ENCODE measurements around the gene C19orf81.
A peak's percentile ranks its signal among the peaks of the same experiment; 100 is the strongest.
"Not testable (repeated sequence)": the region's sequence is repeated elsewhere in the genome, so short reads cannot be mapped to it uniquely, and the experiment has no call there.

The C19orf81 gene

GRCh38 chr19:50649433-50650391 lies at the start of gene C19orf81:
Gene C19orf81, plus strand, starts transcription at chr19:50649445. Its CDS starts 0 bp downstream, at chr19:50649445.
- H3K4me3 Mint-ChIP-seq = no peak within 1 kb of the TSS
- H3K27me3 Mint-ChIP-seq = peaks cover 46% of the 10 kb centered on the region
- H3K36me3 Mint-ChIP-seq (ENCODE audit: low read depth) = no peaks in the 10 kb centered on the region
- no peaks in the 10 kb centered on the region for H3K9me3 Mint-ChIP-seq
- H3K27ac Mint-ChIP-seq = no peak within 1 kb of the TSS
- H3K4me1 Mint-ChIP-seq (ENCODE audit: low read depth) = no peaks in the 10 kb centered on the region

- Mint-ChIP-seq H3K9me3 (no peaks in the 10 kb centered on the region), H3K4me1 (ENCODE audit: low read depth) (peaks cover 3% of the 10 kb centered on the region), H3K36me3 (ENCODE audit: low read depth) (no peaks in the 10 kb centered on the region), H3K27ac (peak overlapping the region; percentile 42), H3K27me3 (peaks cover 41% of the 10 kb centered on the region), H3K4me3 (no peak overlapping the region)
Measured at GRCh38 chr19:50601407-50602088, 47.7 kb upstream of the C19orf81 start.

DNA sequence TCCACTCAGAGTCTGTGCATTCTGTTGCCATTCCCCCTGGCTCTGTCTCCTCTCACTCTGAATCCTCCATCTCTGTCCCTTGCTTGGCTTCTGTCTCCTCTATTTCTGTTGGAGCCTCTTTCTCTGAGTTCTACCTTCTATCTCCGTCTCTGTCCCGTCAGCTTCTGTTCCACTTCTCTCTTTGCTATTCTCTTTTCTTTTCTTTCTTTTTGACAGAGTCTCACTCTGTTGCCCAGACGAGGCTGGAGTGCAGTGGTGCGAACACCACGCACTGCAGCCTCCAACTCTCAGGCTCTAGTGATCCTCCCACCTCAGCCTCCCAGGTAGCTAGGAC lies 47.2 kb upstream of the C19orf81 start:
- Mint-ChIP-seq H3K4me1 (ENCODE audit: low read depth) (peaks cover 3% of the 10 kb centered on the region), H3K27me3 (peaks cover 42% of the 10 kb centered on the region), H3K27ac (peak overlapping the region; percentile 42), H3K9me3 (no peaks in the 10 kb centered on the region), H3K36me3 (ENCODE audit: low read depth) (no peaks in the 10 kb centered on the region), H3K4me3 (no peak overlapping the region)

- no peaks in the 10 kb centered on the region for H3K9me3 Mint-ChIP-seq
- H3K36me3 Mint-ChIP-seq (ENCODE audit: low read depth) = no peaks in the 10 kb centered on the region
- H3K4me1 Mint-ChIP-seq (ENCODE audit: low read depth) = peaks cover 3% of the 10 kb centered on the region
- H3K4me3 Mint-ChIP-seq = no peak overlapping the region
- no peak overlapping the region for H3K27ac Mint-ChIP-seq
- peaks cover 46% of the 10 kb centered on the region for H3K27me3 Mint-ChIP-seq
Measured at GRCh38 chr19:50602496-50602895, 46.7 kb upstream of the C19orf81 start.

DNA sequence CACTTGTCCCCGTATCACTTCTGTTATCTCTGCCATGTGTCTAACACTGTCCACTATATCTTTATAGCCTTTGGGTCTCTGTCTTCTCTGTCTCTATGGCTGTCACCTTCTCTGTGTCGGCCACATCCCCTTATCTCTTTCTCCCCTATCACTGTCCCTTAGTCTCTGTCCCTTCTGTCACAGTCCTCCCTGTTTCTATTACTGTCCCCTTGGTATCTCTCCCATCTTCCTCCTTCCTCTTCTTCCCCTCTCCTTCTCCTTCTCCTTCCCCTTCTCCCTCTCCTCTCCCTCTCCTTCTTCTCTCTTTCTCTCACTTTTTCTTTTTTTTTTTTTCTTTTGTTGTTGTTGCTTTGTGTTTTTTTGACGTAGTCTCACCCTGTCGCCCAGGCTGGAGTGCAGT lies 46.3 kb upstream of the C19orf81 start:
- Mint-ChIP-seq H3K9me3 (no peaks in the 10 kb centered on the region), H3K27ac (no peak overlapping the region), H3K4me1 (ENCODE audit: low read depth) (peaks cover 3% of the 10 kb centered on the region), H3K4me3 (no peak overlapping the region), H3K36me3 (ENCODE audit: low read depth) (no peaks in the 10 kb centered on the region), H3K27me3 (peaks cover 46% of the 10 kb centered on the region)

DNA sequence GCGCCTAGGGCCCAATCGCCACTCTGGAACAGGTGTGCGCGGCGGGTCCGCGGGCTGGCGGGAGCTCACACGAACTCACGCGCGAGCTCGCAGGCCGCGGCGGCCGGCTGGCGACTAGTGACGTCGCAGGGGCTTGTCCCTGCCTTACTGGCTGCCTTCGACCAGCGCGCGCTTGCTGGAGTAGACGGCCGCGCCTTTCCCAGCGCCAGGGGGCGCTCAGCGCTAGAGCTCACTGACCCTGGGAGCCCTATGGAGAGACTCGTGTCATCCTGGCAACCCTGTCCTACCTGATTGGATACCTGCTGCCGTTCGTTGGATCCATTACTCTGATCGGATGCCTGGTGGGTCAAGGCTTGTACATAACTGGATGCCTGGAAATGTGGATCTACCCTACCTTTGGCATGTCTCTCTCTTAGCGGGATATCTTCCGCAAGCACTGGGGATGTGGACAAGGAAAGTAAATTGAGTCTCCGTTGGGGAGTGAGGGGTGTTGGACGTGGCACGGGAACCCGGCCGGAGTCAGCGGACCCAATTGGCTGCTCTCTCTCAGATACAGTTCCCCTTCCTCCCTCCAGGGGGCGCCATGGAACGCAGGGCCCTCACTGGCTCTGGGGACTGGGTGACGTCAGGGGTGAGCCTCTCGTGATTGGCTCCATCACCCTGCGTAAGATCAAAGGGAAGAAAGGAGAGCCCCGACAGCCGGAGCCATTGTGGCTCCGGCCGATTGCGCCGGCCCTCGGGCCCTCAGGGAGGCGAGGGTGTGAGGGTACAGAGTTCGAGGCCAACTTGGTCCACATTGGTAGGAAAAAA lies 44.8 kb upstream of the C19orf81 start:
- not testable (repeated sequence) for H3K4me3 Mint-ChIP-seq; H3K27ac Mint-ChIP-seq; H3K36me3 Mint-ChIP-seq (ENCODE audit: low read depth); H3K4me1 Mint-ChIP-seq (ENCODE audit: low read depth); H3K9me3 Mint-ChIP-seq
- peaks cover 51% of the 10 kb centered on the region for H3K27me3 Mint-ChIP-seq

GRCh38 chr19:50606059-50606836 lies 43.0 kb upstream of the C19orf81 start:
- H3K36me3 Mint-ChIP-seq (ENCODE audit: low read depth); H3K4me1 Mint-ChIP-seq (ENCODE audit: low read depth); H3K4me3 Mint-ChIP-seq; H3K27ac Mint-ChIP-seq; H3K9me3 Mint-ChIP-seq: not testable (repeated sequence)
- H3K27me3 Mint-ChIP-seq = peaks cover 48% of the 10 kb centered on the region

GRCh38 chr19:50607388-50607787 lies 41.9 kb upstream of the C19orf81 start:
- Mint-ChIP-seq H3K36me3 (ENCODE audit: low read depth) (no peaks in the 10 kb centered on the region), H3K4me1 (ENCODE audit: low read depth) (peaks cover 8% of the 10 kb centered on the region), H3K4me3 (no peak overlapping the region), H3K9me3 (peaks cover 4% of the 10 kb centered on the region), H3K27ac (no peak overlapping the region), H3K27me3 (peaks cover 37% of the 10 kb centered on the region)

- peaks cover 36% of the 10 kb centered on the region for H3K27me3 Mint-ChIP-seq
- H3K36me3 Mint-ChIP-seq (ENCODE audit: low read depth) = no peaks in the 10 kb centered on the region
- H3K4me1 Mint-ChIP-seq (ENCODE audit: low read depth) = peaks cover 8% of the 10 kb centered on the region
- no peak overlapping the region for H3K27ac Mint-ChIP-seq
- H3K4me3 Mint-ChIP-seq = no peak overlapping the region
- peaks cover 4% of the 10 kb centered on the region for H3K9me3 Mint-ChIP-seq
Measured at GRCh38 chr19:50607874-50608785, 41.1 kb upstream of the C19orf81 start.

DNA sequence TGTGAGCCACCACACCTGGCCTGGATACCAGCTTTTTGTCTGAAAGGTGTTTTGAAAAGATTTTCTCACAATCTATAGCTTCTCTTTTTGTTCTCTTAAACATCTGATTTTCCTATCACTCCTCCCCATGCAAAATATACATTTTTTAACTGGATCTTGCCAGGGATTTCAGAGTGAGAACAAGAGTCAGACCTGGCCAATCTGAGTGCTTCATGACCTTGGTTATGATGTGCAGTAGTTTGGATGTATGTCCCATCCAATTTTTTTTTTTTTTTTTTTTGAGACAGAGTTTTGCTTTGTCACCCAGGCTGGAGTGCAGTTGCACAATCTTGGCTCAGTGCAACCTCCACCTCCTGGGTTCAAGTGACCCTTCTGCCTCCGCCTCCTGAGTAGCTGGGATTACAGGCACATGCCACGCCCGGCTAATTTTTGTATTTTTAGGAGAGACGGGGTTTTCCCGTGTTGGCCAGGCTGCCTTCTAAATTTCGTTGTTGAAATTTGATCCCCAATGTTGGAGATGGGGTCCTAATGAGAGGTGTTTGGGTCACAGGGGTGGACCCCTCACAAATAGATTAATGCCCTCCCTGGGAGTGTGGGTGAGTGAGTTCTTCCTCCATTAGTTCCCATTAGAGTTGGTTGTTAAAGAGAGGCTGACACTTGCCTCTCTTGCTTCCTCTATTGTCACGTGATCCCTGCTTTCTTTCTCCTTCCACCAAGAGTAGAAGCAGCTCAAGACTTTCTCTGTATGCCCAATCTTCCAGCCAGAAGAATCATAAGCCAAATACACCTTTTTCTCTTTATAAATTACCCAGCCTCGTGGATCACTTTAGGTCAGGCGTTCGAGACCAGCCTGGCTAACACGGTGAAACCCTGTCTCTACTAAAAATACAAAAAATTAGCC lies 36.5 kb upstream of the C19orf81 start:
- H3K9me3 Mint-ChIP-seq; H3K27ac Mint-ChIP-seq; H3K4me1 Mint-ChIP-seq (ENCODE audit: low read depth); H3K4me3 Mint-ChIP-seq; H3K36me3 Mint-ChIP-seq (ENCODE audit: low read depth): not testable (repeated sequence)
- peaks cover 18% of the 10 kb centered on the region for H3K27me3 Mint-ChIP-seq

DNA sequence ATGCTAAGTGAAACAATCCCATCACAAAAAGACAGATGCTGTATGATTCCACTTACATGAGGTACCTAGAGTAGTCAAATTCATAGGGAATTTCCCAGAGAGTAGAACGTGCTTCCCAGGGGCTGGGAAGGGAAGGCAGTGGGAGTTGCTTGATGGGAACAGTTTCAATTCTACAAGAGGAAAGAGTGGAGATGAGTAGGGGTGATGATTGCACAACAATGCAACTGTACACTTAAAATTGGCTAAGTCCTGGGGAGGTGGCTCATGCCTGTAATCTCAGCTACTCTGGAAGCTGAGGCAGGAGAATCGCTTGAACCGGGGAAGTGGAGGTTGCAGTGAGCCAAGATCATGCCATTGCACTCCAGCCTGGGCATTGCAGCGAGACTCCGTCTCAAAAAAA lies 30.9 kb upstream of the C19orf81 start:
- not testable (repeated sequence) for H3K27me3 Mint-ChIP-seq; H3K4me3 Mint-ChIP-seq; H3K27ac Mint-ChIP-seq; H3K9me3 Mint-ChIP-seq; H3K36me3 Mint-ChIP-seq (ENCODE audit: low read depth); H3K4me1 Mint-ChIP-seq (ENCODE audit: low read depth)

- H3K27ac Mint-ChIP-seq; H3K9me3 Mint-ChIP-seq; H3K36me3 Mint-ChIP-seq (ENCODE audit: low read depth); H3K27me3 Mint-ChIP-seq; H3K4me1 Mint-ChIP-seq (ENCODE audit: low read depth); H3K4me3 Mint-ChIP-seq: not testable (repeated sequence)
Measured at GRCh38 chr19:50619184-50619583, 30.1 kb upstream of the C19orf81 start.

GRCh38 chr19:50620394-50620906 lies 28.8 kb upstream of the C19orf81 start:
- H3K36me3 Mint-ChIP-seq (ENCODE audit: low read depth); H3K27ac Mint-ChIP-seq; H3K27me3 Mint-ChIP-seq; H3K9me3 Mint-ChIP-seq; H3K4me1 Mint-ChIP-seq (ENCODE audit: low read depth); H3K4me3 Mint-ChIP-seq: not testable (repeated sequence)
